SKM-1 (cell line): Measurements from ENCODE around the gene NAIF1.
A peak's percentile ranks its signal among the peaks of the same experiment; 100 is the strongest.

Experiments used
- DNase-seq: peaks from one replicate; lab custom pipeline; 2025; ENCODE audit not compliant: unreplicated experiment; lab: John Stamatoyannopoulos, UW

Gene NAIF1

DNA sequence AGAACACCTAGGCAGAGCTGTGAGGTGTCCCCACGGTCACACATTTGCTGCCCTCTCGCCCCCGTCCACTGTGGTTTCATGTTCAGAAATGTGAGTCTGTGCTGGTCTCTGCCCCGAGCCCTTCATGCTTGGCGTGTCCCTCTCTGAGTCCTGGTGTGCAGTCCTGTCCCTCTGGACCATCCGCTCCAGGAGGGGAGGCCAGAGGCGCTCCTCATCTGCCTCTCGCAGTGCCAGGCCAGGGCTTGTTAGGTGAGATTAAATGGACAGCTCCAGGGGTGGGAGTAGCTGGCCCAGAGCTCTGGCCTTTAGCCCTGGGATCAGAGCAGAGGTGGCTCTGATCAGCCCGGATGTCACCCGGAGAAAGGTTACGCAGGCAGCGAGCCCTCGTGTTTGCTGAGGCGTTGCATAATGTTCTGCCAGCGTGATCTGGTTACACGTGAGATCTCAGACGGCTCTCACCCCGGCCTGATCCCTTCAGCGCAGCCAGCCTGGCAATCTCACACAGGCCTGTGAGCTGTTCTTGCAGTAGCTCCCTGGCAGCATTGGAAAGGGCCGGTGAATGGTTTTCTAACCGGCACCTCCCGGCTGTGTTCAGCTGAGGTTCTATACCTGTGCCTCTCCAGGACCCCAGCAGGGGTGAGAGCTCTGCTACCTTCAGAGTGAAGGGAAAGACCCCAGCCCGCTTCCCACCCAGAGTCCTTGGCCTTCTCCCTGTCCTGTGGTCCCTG lies 35.9 kb upstream of the NAIF1 start:
- no peak for DNase-seq

DNA sequence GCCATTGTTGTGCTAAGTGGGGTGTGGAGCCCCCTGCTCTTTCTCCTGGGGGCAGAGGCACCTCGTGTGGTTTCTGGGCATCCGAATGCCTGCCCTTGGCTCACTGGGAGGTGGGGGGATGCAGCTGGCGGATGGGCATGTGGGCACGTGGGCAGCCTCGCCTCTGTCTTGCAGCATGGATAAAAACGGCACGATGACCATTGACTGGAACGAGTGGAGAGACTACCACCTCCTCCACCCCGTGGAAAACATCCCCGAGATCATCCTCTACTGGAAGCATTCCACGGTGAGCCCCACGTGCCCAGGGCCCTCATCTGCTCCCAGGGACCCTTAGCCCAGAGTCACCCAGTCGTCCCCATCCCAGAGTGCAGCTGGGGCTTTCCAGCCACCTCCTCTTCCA lies 35.1 kb upstream of the NAIF1 start:
- DNase-seq = no peak

DNA sequence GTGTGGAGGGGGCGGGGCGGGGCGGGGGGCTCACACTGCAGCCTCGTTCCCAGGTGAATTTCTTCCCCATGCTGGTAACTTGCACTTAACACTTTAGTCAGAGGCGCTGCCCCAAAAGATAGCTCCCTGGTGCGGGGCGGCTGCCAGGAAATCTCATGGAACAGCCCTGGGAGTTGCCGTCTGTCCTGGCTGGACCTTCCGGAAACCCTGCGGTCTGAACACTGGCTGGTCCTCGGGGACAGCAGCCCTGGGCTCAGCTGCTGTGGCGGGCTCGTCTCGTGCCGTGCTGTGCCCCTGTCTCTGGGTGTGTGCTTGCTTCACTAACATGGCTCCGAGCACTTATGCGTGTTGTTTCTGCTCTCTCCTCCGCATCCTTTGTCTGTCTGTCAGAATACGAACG lies 34.6 kb upstream of the NAIF1 start:
- DNase-seq = no peak

DNA sequence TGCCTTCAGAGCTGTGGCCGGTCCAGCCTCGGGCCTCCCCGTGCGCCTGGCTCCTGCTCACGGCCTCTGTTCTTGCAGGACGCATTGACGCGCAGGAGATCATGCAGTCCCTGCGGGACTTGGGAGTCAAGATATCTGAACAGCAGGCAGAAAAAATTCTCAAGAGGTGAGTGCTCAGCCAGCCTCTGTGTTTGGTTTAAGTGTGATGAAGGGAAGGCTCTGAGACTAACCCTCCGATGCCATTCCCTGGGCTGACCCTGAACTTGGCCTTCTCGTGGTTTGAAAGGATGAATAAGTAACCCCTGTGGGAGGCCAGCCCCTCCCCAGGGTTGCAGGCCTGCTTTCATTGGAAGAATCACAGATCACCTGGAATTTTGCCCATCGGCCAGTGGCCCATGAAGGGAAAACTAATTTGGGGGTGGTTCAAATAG lies 34.1 kb upstream of the NAIF1 start:
- DNase-seq = no peak

DNA sequence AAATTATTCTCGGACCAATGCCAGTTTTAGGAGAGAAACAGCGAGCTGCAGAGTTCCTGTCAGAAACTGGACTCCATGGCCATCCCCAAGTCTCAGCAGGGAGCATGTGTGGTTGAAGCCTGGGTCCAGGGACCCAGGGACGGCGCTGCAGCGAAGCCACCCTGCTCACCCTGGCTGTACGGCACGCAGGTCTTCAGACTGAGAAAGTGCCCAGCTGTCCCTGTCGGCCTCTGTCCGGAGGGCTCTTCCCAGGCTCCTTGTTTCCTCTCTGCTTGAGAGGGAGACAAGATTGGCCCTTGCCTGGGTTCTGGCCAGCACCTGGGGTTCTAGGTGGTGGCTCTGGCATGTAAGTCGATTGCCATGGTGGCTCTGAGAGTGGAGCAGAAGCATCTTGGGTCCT lies 33.5 kb upstream of the NAIF1 start:
- DNase-seq = no peak

DNA sequence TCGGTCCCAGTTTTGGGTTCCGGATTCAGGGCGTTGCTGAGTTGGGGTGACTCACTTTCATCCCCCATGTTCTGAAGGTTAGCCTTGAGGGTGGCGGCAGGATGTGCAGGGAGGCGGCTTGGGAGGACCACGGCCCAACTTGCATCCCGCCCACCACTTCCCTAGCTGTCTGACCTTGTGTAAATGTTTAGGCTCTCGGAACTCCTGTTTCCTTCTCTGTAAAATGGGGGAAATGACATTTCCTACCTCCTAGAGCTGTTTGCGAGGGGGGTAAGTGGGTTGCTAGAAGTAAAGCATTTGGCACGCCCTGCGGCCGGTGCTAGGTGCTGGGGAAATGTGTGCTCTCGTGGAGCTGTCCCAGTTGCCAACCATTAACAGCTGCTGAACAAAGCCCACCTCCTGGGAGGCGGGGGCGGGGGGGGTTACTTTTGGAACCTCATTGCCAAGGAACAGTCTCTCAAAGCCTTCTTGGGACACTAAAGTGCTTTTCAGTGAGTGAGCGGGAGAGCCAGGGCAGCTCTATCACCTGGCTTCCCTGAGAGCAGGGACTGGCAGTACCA lies 32.9 kb upstream of the NAIF1 start:
- DNase-seq = no peak

DNA sequence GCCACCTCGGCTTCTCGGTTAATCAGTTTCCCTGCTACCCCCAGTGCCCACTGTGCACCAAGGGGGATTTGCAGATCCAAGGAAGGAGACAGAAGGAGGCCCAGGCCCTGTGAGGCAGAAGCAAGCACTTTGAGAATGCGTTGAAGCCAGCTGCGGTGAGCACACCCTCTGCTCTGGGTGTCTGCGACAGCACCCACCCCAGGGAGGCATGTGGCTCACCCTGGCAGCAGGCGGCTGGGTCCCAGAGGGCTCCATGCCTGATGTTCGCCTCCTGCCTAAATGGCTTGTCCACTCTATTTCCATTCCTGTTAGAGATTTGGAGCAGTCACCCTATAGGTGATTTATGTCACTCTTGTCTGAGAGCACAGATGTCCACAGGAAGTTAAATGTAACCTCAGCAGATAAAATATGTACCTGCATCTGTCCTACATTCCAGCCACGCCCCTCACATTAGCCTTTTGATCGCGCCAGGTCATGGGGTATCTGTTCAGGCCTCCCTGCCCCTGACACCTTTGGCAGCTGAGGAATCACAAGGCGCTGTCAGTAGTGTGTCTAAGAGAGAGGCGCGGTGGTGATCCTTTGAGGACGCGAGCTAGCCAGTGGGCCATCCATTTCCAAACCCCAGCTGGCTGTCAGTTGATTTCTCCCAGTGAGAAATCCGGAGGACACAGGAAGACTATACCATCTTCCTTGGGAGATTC lies 32.3 kb upstream of the NAIF1 start:
- no peak for DNase-seq

DNA sequence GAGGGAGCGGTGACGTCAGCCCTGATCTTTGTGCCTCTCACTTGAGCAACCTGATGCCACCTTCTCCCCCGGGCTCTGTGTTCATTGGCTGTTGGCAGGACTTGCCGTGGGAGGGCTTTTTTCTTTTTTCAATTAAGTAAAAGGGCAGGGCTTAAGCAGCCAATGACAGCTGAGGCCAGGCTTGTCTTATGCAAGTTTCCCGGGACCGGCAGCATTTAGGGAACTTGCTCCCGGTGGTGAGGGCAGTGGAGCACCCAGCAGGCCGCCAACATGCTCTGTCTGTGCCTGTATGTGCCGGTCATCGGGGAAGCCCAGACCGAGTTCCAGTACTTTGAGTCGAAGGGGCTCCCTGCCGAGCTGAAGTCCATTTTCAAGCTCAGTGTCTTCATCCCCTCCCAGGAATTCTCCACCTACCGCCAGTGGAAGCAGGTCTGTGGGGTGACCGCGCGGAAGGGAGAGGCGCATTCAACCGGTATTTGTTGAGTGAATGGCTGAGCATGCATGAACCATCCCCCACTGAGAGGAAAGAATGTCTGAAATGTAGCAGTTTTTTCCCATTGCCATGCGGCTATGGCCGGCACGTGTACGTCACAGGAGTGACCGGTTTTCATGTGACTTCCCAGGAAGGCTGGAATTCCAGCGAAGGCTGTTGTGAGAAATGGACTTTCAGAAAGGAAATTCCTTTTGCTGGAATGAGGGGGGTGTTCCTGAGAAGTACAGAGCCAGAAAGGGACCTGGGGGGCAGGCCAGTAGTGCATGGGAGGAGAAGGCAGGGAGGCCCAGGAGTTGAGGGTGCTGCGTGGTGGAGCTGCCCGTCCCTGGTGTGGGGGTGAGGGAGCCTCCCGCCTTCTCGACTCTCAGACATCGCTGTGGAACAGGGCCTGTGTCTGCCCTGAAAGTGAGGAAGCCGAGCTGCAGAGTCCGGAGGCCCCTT lies 31.4 kb upstream of the NAIF1 start:
- peak; percentile 95 for DNase-seq

DNA sequence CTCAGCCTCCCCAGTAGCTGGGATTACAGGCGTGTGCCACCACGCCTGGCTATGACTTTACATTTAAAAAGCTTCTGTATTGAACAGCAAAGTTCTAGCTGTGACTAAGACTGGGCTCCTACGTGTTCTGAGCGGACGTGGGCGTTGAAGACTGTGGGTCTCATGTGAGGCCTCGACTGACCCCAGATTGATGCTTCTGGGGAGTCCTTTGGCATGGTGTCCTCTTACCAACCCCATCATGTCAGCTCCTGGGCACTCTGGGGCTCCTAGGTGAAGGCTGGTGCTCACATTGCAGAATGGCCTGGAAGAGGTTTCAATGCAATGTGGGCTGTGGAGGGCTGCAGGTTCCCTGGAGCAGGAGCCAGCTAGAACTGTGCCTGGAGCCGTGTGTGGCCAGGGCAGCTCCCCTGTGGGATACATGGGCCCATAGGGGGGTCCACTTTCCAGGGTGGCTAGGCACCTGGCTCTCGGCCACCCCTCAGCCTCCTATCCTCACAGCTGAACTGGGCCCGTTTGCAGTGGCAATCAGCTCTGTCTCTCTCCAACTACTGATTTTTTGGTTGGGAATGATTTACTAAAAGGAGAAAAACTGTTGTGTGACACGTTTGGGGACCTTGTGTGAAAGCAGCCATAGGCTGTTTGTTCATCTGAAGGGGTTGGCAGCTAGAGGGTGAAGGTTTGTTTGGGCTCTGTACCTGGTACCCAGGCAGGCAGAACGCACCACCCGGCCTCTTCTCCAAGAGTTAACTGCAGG lies 30.6 kb upstream of the NAIF1 start:
- DNase-seq = no peak

DNA sequence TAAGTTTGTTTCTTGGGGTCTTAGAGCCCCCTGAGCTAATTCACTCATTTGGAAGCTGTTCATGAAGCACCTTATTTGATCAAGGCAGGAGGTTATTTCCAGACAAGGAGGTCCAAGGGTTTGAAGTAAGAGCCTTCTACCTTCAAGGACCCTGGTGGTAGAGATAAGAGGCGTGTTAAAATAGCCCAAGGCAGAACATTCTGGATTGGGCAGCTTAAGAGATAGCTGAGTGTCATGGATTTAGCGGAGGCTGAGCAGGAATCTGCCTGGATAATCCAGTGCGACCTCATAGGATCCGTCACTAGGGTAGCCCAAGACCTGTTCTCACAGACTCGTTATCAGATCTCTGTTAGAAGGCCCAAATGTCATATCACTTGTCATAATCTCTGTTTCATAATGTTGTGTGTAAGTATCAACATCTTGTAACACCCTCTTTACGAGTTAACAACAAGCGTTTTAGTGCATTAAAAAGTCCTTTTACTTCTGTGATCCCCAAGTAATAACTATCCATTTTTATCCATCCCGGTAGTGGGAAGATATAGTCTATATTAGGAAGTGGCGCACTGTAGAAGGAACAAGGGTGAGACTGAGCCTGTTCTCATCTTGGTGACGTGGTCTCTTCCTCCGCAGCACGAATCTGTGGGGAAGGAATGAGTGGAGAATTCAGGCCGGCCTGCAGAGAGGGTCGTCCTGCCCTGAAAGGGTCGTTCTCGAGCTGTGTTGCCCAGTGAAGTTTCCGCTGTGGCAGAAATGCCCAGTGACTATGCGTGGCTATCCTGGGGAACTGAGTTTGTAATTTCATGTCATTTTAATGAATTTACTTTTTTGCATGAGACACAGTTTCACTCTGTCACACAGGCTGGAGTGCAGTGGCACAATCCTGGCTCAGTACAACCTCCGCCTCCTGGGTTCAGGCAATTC lies 29.8 kb upstream of the NAIF1 start:
- DNase-seq = no peak

DNA sequence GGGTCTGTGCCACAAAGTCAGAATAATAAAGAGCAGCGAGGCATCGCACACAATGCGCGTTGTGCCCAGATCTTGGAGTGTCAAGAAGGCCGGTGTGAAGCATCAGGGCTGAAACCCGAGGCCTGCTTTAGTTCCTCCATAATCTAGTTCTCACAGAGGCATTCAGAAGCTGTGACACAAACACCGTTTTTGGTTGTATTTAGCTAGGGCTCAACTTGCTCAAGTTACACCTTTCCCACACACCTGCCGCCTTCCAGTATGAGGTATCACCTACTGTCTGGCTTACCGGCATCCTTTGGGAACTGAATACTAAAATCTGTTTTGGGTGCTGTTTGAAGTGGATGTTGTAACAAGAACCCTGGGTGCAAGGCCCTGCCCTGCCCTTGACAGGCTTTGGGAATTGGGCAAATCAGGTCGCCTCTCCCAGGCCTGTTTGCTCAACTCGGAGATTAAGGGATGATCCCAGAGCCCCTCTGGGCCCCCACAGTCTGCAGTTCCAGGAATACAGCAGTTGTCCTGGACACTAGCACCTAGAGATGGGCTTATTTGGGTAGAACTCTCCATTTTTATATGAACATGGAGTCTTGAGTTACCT lies 27.9 kb upstream of the NAIF1 start:
- DNase-seq = no peak

DNA sequence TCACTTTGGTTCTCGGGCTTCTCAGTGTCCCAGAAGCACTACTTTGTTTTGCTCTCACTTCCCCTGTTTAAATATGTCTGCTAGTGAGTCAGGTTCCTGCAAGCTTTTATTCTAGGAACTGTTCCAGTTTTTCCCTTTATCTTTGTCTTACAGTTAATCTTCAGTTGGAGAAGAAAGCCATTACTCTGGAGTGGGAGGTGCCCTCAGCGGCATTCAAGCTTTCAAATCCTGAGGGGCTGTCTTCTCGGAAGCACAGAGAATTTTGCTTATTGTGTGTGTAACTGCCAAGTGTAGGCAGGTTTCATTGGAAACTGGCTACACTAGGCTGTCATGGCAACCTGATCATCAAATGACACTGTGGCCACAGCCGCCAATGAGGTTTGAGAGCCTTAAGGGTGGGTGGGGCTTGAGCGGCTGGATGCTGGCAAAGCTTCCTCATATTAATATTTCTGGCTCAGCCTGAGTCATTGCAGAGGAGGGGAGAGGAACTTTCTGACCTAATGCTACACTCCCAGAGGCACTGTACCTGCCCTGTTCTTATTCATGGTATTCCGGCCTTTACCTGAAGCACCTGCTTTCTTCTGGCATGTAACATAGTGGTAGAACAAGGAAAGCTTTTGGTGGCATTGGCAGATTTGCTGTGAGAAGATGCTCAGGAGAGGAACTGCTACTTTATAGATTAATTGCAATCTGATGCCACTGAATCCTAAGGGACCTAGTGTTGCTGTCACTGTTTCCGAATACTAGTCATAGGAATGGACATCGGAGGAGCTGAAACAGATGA lies 27.2 kb upstream of the NAIF1 start:
- peak; percentile 93 for DNase-seq

DNA sequence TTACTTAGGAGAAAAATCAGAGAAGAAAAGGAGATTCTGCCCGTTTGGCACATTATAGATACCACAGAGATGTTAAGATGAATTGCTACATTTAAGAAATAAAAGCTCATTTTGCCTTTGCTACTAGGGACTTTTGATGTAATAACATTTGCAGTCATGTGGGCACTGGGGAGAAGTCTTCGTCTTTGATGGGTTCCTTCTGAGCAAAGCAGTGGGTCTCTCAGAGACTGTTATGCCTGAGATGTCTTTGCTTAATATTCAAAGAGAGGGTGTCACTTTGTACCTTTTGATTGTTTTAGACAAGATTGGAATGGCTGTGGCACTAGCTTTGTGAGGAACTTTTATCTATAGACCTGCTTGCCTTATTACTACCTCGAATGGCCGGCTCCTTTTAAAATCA lies 25.9 kb upstream of the NAIF1 start:
- no peak for DNase-seq

DNA sequence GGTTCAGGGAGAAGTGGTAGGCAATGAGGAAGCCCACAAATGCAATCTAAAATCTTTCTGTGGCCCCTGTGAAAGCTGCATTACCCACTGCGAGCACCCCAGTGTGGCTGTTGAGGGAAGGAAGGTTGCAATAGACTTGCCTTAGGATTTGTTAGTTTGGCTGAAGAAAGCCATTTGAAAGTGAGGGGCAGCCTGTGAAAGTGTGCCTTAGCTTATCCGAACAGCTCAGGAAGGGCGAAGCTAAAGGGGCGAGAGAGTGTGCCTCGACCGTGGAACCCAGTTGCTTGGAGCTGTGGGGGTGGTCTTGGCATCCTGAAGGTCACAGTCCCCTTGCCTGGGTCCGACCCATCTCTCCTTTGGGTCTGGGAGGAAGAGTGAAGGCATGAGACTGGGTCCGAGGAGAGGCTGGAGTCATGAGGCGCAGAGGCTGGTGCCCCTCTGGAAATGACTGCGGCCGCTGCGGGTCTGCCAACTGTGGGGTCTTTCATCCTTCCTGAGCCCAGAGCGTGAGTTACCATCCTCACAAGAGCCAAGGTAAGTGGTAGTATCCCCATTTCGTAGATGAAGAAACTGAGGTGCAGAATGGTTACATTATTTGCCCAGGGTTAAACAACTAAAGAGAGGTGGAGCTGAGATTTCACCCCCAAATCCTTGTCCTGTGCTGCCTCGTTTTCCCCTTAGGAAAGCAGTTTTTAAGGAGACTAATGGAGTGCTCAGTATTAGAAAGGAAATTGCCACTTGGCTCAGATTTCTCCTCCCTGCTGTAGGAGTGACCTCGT lies 25.3 kb upstream of the NAIF1 start:
- DNase-seq = no peak

DNA sequence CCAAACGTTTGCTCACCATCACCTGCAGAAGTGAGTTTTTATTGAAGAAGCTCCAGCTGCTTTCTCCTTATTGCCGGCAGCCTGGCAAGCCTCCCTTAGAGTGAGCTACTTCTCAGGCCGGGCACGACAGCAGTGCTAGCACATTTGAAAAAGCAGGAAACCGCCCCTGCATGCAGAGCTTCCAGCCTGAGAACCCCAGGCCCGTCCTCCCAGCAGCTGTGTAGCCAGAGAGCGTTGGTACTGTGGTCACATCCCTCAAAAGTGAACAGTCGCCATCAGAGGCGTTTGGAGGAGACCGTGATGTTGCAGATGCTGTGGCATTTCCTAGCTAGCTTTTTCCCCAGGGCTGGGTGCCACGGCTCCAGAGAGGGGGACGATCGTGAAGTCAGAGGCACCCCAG lies 24.5 kb upstream of the NAIF1 start:
- DNase-seq = no peak

DNA sequence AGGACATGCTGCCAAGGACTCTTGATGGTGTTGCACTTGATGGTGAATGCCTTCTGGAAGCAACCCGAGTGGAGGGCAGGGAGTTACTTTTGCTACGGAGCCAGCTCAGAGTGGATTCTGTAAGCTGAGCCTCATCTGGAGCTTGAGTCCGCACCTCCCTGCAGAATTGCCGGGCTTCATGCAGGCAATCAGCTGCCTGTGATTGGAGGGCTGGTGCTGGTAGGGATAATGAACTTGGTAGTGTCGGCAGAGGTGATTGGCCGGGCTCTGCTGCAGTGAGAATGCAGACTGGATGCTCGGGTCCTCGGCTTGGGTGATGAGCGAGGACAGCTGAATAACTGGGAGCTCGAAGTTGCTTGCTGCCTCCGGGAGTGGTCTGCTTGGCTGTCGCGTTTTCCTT lies 24.0 kb upstream of the NAIF1 start:
- DNase-seq = no peak

DNA sequence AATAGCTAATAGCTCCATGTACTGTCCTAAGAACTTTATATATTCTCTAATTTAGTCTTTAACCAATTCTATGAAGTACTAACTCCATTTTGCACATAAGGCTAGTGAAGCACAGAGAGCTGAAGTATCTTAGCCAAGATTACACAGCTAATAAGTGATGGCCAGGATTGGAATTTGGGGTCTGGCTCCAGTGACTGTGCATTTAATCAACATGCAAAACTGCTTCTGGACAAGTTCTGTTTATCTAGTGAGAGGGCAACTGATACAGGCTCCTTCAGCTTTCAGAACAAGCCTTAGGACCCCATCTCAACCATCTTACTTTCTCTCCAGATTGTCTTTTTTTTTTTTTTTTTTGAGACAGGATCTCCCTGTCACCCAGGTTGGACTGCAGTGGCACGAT lies 22.2 kb upstream of the NAIF1 start:
- DNase-seq = no peak
